Esophagus squamous epithelium (tissue), 5 donors: ENCODE data around the gene SPART. TPM values are rescaled to one million over a fixed set of nuclear protein-coding genes. Genes with fewer than 3 reads are reported as not detected.

Experiments used
- DNase-seq: peaks from one replicate; lab custom pipeline; 2025; lab: John Stamatoyannopoulos, UW
- H3K27ac ChIP-seq, 4 donors: fragments of 200-600 bp; sonication (generic); one replicate each; pipeline ENCODE4 v1.5.1; 2016 to 2019; ENCODE audit warnings: mild to moderate bottlenecking in 1 of 4
- H3K27me3 ChIP-seq, 4 donors: fragments of 200-600 bp; sonication (generic); 1 replicate in 3 of 4; 2 replicates in 1 of 4; pipeline versions ENCODE4 v1.5.1 to v1.6.0; 2017 to 2021; ENCODE audit warnings: antibody characterized with exemption in 1 of 4
- H3K36me3 ChIP-seq, 3 donors: fragments of 200-600 bp; sonication (generic); one replicate each; pipeline ENCODE4 v1.5.1; 2016 to 2019
- H3K4me1 ChIP-seq, 3 donors: fragments of 200-600 bp; sonication (generic); one replicate each; pipeline ENCODE4 v1.5.1; 2017 to 2019
- H3K4me3 ChIP-seq, 4 donors: fragments of 200-600 bp; sonication (generic); 1 replicate in 3 of 4; 2 replicates in 1 of 4; pipeline ENCODE4 v1.5.1; 2016 to 2019; ENCODE audit warnings: mild to moderate bottlenecking in 2 of 4, moderate library complexity in 1 of 4
- H3K9me3 ChIP-seq, 3 donors: fragments of 200-600 bp; sonication (generic); one replicate each; pipeline ENCODE4 v1.5.1; 2016 to 2019
- CTCF ChIP-seq, 6 experiments: fragments of 450-650 bp in 4 of 6; fragments of 200-600 bp in 2 of 6; sonication (generic) in 2 of 6; IDR thresholded peaks; one replicate each; pipeline ENCODE4 v1.5.1; 2016 to 2019; ENCODE audit warnings: antibody characterized with exemption in 6 of 6, mild to moderate bottlenecking in 4 of 6, moderate library complexity in 4 of 6
- POLR2A ChIP-seq, 4 donors: fragments of 450-650 bp; IDR thresholded peaks; one replicate each; pipeline ENCODE4 v1.6.1; 2017; ENCODE audit warnings: antibody characterized with exemption in 4 of 4, mild to moderate bottlenecking in 4 of 4, moderate library complexity in 3 of 4
- WGBS, 2 donors: methylation state at CpG; one replicate each; pipeline ENCODE4 v1.1.5; 2018; 5-methylcytosine and 5-hydroxymethylcytosine counted together
- intact Hi-C: fragments of 100-400 bp; cut with DNase I; formaldehyde crosslinking; loops from one replicate; pipeline ENCODE4 v1.15.0; 2022
- total RNA-seq, 4 donors: library from RNA; depleted of rRNA; stranded (reverse); fragments of >200 nt; gene quantifications; one replicate each; pipeline ENCODE4 v1.1.0, GENCODE V29; 2016
- donor health status: DM: yes; HTN: yes; CAD: no.

Gene SPART
- total RNA-seq, 4 donors from 2014 or later = 14.9 to 60.3 (median 36.0) TPM

- Histone ChIP-seq H3K27ac (peak overlapping the region; percentile 95 to 99 (median 98)), H3K4me3 (peak overlapping the region; percentile 69 to 90 (median 82)), H3K27me3 (no peaks in the 10 kb centered on the region), H3K9me3 (no peaks in the 10 kb centered on the region), H3K4me1 (peaks cover 0 to 36% (median 4%) of the 10 kb centered on the region in 3 donors), H3K36me3 (no peaks in the 10 kb centered on the region)
- intact Hi-C loops = no loop called here
- TF ChIP-seq POLR2A (IDR thresholded peaks at IDR 0.05) = peak in 3 of 4 donors; percentile 25 to 63 (median 31)
- no peak for TF ChIP-seq CTCF (IDR thresholded peaks at IDR 0.05)
- DNase-seq = no peak
- WGBS, 2 donors = 0 to 1% methylated on average over 14 to 21 of the region's 50 CpGs
Measured at GRCh38 chr13:36345438-36346221, 564 bp downstream of the SPART start.

- no peak for TF ChIP-seq CTCF (IDR thresholded peaks at IDR 0.05)
- no peak for TF ChIP-seq POLR2A (IDR thresholded peaks at IDR 0.05)
- Histone ChIP-seq H3K36me3 (no peaks in the 10 kb centered on the region), H3K27ac (peak overlapping the region; percentile 95 to 99 (median 98)), H3K27me3 (no peaks in the 10 kb centered on the region), H3K4me1 (peaks cover 0 to 37% (median 4%) of the 10 kb centered on the region in 3 donors), H3K9me3 (no peaks in the 10 kb centered on the region), H3K4me3 (peak overlapping the region; percentile 69 to 90 (median 82))
- intact Hi-C loops = no loop called here
- 7 to 10% methylated on average over 14 of the region's 14 CpGs for WGBS, 2 donors
- no peak for DNase-seq
Measured at GRCh38 chr13:36344886-36345437, 1.2 kb downstream of the SPART start.

- H3K9me3 ChIP-seq = no peaks in the 10 kb centered on the region
- intact Hi-C loops = no loop called here
- no peak for TF ChIP-seq POLR2A (IDR thresholded peaks at IDR 0.05)
- TF ChIP-seq CTCF (IDR thresholded peaks at IDR 0.05) = no peak
- peak overlapping the region in 3 of 4 donors; percentile 95 to 99 (median 97) for H3K27ac ChIP-seq
- DNase-seq = no peak
- WGBS, 2 donors = 50 to 56% methylated on average over 6 of the region's 6 CpGs
- H3K27me3 ChIP-seq = no peaks in the 10 kb centered on the region
- no peaks in the 10 kb centered on the region for H3K36me3 ChIP-seq
- H3K4me3 ChIP-seq = peak overlapping the region in 2 of 4 donors; percentile 69 to 85
- peaks cover 0 to 43% (median 4%) of the 10 kb centered on the region in 3 donors for H3K4me1 ChIP-seq
Measured at GRCh38 chr13:36344173-36344572, 2.0 kb downstream of the SPART start.

- peaks cover 0 to 43% (median 4%) of the 10 kb centered on the region in 3 donors for H3K4me1 ChIP-seq
- WGBS, 2 donors = 88 to 97% methylated on average over 3 of the region's 3 CpGs
- peak overlapping the region in 1 of 4 donors; percentile 85 for H3K4me3 ChIP-seq
- H3K27ac ChIP-seq = peak overlapping the region in 1 of 4 donors; percentile 99
- no peak for DNase-seq
- H3K36me3 ChIP-seq = no peaks in the 10 kb centered on the region
- H3K27me3 ChIP-seq = no peaks in the 10 kb centered on the region
- no peaks in the 10 kb centered on the region for H3K9me3 ChIP-seq
- intact Hi-C loops = no loop called here
- TF ChIP-seq POLR2A (IDR thresholded peaks at IDR 0.05) = no peak
- TF ChIP-seq CTCF (IDR thresholded peaks at IDR 0.05) = no peak
Measured at GRCh38 chr13:36343766-36344165, 2.4 kb downstream of the SPART start.

- H3K36me3 ChIP-seq = no peaks in the 10 kb centered on the region
- intact Hi-C loops = no loop called here
- H3K4me3 ChIP-seq = no peak overlapping the region
- no peak for DNase-seq
- TF ChIP-seq CTCF (IDR thresholded peaks at IDR 0.05) (no peak), POLR2A (IDR thresholded peaks at IDR 0.05) (no peak)
- WGBS, 2 donors = 73 to 95% methylated on average over 2 of the region's 2 CpGs
- H3K27me3 ChIP-seq = no peaks in the 10 kb centered on the region
- peaks cover 0 to 47% (median 4%) of the 10 kb centered on the region in 3 donors for H3K4me1 ChIP-seq
- H3K27ac ChIP-seq = no peak overlapping the region
- no peaks in the 10 kb centered on the region for H3K9me3 ChIP-seq
Measured at GRCh38 chr13:36342715-36343114, 3.5 kb downstream of the SPART start.
